Mucosa of descending colon (tissue), 3 donors: ENCODE measurements around the gene KCTD16. TPM values are rescaled to one million over a fixed set of nuclear protein-coding genes. Genes with fewer than 3 reads are reported as not detected.

Experiments
- ATAC-seq: fragments of 200-7000 bp; cut with Tn5 transposase; one replicate; pipeline ENCODE4 v1.9.1; 2020; ENCODE audit warnings: mild to moderate bottlenecking, moderate library complexity
- DNase-seq, 3 donors: peaks; one replicate each; pipeline ENCODE4 v3.0.0-alpha.2; 2020
- H3K36me3 ChIP-seq: fragments of 200-600 bp; one replicate; pipeline ENCODE4 v1.8.0; 2021; ENCODE audit warnings: low read depth, mild to moderate bottlenecking
- H3K4me1 ChIP-seq: fragments of 200-600 bp; one replicate; pipeline ENCODE4 v1.8.0; 2021; ENCODE audit warnings: low read depth, mild to moderate bottlenecking
- H3K4me3 ChIP-seq: fragments of 200-600 bp; one replicate; pipeline ENCODE4 v1.8.0; 2021; ENCODE audit warnings: mild to moderate bottlenecking
- H3K9me3 ChIP-seq: fragments of 200-600 bp; one replicate; pipeline ENCODE4 v1.8.0; 2021; ENCODE audit warnings: mild to moderate bottlenecking
- intact Hi-C, 2 donors: fragments of 100-400 bp; cut with DNase I in 1 of 2; cut with micrococcal nuclease in 1 of 2; formaldehyde crosslinking; loops; one replicate each; pipeline versions ENCODE4 v1.11.0 to v1.11.1; 2022; cut with DNase I, micrococcal nuclease
- total RNA-seq, 3 donors: library from RNA; stranded (reverse); fragmentation: NEBNext Ultra II Directional in 2 of 3; extraction: Animal tissue kit (Norgen Biotek cat#: 25700) in 2 of 3; gene quantifications; one replicate each; pipeline versions ENCODE4 v1.2.1 to v1.2.4, GENCODE V29; 2021 to 2023
- TF ChIP-seq, protein P1 (sequence below): fragments of 200-600 bp; IDR thresholded peaks from one replicate; pipeline ENCODE4 v1.8.0; 2022; ENCODE audit warnings: antibody characterized with exemption, mild to moderate bottlenecking
- donor health status: DM: no; HTN: no; CAD: no; lungs with moderate emphysema.
- donor health status: DM: no; HTN: no; CAD: no.
- donor health status: DM: no; HTN: yes; CAD: no.

KCTD16 gene
- total RNA-seq, 3 donors from 2014 or later, result 0.07 to 0.22 (median 0.12) TPM

DNA sequence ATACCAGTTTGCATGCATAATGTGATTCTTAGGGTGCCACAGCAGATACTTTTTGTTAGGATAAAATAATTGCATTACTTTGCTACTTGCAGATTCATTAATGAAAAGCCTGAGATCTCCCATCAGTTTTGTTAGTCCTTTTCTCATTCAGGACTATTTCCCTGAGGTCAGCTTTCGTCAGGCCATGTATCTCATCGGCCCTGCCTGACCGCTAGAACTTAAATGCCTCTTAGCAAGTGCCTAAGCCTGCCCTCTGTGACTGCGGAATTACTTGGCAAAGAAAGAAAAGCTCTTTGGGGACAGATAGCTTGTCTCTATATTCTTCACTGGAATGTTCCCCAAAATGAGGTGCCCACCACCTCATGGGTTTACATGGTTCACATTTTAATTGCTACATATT is 147.8 kb downstream of the KCTD16 start:
- intact Hi-C loops, result no loop called here
- DNase-seq, result no peak
- no peaks in the 10 kb centered on the region for H3K9me3 ChIP-seq
- ATAC-seq, result no peak
- H3K4me3 ChIP-seq, result no peak overlapping the region
- no peaks in the 10 kb centered on the region for H3K36me3 ChIP-seq
- TF ChIP-seq, protein P1, sequence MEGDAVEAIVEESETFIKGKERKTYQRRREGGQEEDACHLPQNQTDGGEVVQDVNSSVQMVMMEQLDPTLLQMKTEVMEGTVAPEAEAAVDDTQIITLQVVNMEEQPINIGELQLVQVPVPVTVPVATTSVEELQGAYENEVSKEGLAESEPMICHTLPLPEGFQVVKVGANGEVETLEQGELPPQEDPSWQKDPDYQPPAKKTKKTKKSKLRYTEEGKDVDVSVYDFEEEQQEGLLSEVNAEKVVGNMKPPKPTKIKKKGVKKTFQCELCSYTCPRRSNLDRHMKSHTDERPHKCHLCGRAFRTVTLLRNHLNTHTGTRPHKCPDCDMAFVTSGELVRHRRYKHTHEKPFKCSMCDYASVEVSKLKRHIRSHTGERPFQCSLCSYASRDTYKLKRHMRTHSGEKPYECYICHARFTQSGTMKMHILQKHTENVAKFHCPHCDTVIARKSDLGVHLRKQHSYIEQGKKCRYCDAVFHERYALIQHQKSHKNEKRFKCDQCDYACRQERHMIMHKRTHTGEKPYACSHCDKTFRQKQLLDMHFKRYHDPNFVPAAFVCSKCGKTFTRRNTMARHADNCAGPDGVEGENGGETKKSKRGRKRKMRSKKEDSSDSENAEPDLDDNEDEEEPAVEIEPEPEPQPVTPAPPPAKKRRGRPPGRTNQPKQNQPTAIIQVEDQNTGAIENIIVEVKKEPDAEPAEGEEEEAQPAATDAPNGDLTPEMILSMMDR, result no peak
- no peaks in the 10 kb centered on the region for H3K4me1 ChIP-seq

DNA sequence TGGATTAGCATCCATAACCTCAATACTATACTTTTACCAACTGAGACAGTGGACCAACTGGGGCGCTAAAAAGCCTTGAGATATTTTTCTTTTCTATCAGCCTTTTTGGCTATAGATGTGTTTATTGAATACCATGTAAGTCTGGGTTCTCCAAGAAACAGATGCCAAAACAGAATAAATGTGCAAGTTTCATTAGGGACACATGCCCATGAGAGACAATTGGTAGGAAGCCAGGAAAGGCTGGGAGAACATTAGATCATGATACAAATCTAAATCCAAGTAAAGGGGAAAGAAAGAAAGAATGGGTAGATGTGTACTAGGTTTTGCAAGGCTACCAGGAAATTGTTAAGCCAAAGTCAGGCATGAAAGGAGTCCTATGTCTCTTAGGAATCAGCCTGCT is 152.5 kb downstream of the KCTD16 start:
- TF ChIP-seq, protein P1, result no peak
- no peak for ATAC-seq
- Histone ChIP-seq H3K4me1 (no peaks in the 10 kb centered on the region), H3K36me3 (no peaks in the 10 kb centered on the region), H3K9me3 (no peaks in the 10 kb centered on the region), H3K4me3 (no peak overlapping the region)
- intact Hi-C loops, result no loop called here
- no peak for DNase-seq

DNA sequence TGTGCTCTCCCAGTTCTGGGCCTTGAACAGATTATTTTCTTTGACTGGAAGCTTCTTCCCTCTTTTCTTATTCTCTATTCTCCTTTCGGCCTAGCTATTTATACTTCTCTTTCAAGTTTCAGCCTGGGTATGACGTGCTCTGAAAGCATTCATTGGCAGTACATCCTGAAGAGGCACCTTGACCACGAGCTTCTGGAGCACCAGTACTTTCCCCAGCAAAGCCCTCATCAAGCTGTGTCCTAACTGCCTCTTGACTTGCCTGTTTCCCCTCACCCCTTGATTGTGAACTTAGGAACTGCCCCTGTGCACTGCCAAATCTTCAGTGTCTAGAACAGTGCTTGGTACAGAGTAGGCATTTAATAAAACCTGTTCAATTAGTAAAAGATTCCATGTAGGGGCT is 154.9 kb downstream of the KCTD16 start:
- no peaks in the 10 kb centered on the region for H3K36me3 ChIP-seq
- DNase-seq (no peak), ATAC-seq (no peak)
- H3K9me3 ChIP-seq, result no peaks in the 10 kb centered on the region
- H3K4me3 ChIP-seq, result no peak overlapping the region
- no peaks in the 10 kb centered on the region for H3K4me1 ChIP-seq
- TF ChIP-seq, protein P1, result no peak
- intact Hi-C loops, result no loop called here

DNA sequence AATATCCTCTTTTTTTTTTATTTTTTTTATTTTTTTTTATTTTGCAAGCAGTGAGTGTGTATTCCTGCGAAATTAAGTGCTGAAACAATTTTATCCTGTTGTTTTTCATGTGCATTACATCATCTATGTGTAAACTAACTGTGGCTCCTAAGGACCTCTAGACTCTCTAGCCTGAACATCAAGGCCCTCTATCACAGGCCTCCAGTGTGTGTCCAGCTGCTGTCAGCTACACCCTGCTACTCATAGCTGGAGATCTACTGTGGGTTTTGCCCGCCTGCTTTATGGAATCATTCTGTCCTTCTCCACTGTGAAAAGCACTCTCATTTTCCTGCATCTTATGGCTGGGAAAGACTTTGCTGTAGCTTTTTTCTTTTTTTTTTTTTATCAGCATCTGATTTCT is 157.8 kb downstream of the KCTD16 start:
- ATAC-seq (peak; percentile 38), DNase-seq (no peak)
- intact Hi-C loops, result no loop called here
- H3K9me3 ChIP-seq, result no peaks in the 10 kb centered on the region
- no peaks in the 10 kb centered on the region for H3K4me1 ChIP-seq
- no peak overlapping the region for H3K4me3 ChIP-seq
- H3K36me3 ChIP-seq, result no peaks in the 10 kb centered on the region
- TF ChIP-seq, protein P1, result no peak

DNA sequence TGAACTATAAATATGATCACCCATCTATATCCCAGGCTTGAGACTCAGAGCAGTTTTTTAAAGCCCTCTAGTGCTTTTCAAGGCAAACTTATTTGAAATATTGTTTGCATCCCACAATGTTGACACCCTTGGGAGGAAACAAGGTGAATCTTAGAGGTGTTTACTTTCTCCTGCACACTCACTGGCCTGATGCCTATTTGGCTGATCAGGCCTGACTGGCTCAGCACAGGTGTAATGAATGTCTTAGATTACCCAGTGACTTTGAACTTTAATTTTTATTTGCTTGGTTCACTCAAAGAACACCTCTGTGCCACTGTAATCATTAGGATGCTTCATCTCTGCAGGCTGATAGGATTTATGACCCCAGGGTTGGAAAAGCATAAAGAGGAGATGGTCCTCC is 158.3 kb downstream of the KCTD16 start:
- no peaks in the 10 kb centered on the region for H3K36me3 ChIP-seq
- DNase-seq, result no peak

DNA sequence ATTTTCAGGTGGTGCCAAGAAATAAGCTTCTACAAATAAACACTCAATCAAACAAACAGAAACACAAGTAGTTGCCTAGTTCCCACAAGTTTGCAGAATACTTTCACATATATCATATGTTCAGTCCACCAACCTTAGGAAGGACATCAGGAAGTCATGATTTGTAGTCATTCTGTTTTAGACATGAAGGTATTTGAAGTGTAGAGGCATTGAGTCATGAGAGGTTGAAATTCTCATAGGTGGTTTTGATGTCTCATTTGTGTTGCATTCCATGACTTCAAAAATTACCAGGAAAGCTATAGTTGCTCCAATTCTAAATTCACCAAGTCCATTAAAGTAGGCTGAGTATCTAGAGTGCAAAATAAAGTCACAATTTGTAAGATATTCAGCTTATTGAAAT is 159.0 kb downstream of the KCTD16 start:
- H3K4me1 ChIP-seq, result no peaks in the 10 kb centered on the region
- ATAC-seq (no peak), DNase-seq (no peak)
- no peak overlapping the region for H3K4me3 ChIP-seq
- no peaks in the 10 kb centered on the region for H3K9me3 ChIP-seq
- intact Hi-C loops, result no loop called here
- TF ChIP-seq, protein P1, result no peak
- H3K36me3 ChIP-seq, result no peaks in the 10 kb centered on the region

More for the DNA sequence above, 158.3 kb downstream of the KCTD16 start:
- intact Hi-C loops, result no loop called here
- TF ChIP-seq, protein P1, result no peak
- H3K4me3 ChIP-seq, result no peak overlapping the region
- peak; percentile 46 for ATAC-seq
- no peaks in the 10 kb centered on the region for H3K4me1 ChIP-seq
- H3K9me3 ChIP-seq, result no peaks in the 10 kb centered on the region
